NCI-H2107 (cell line): ENCODE results near the gene AP2M1.
"Not testable (repeated sequence)": the region's sequence is repeated elsewhere in the genome, so short reads cannot be mapped to it uniquely, and the experiment has no call there.

Experiments used
- DNase-seq: peaks from one replicate; lab custom pipeline; 2025; lab: John Stamatoyannopoulos, UW

The AP2M1 gene

GRCh38 chr3:184157206-184157605 is 17.4 kb upstream of the AP2M1 start:
- DNase-seq: no peak

GRCh38 chr3:184158404-184158803 is 16.3 kb upstream of the AP2M1 start:
- DNase-seq: no peak

- no peak for DNase-seq
These were observed 14.2 kb upstream of the AP2M1 start for GRCh38 chr3:184160456-184160855.

- not testable (repeated sequence) for DNase-seq
These were observed 12.0 kb upstream of the AP2M1 start for GRCh38 chr3:184162571-184163070.

- no peak for DNase-seq
These were observed 9.9 kb upstream of the AP2M1 start for GRCh38 chr3:184164648-184165330.

GRCh38 chr3:184165543-184165942 is 9.1 kb upstream of the AP2M1 start:
- DNase-seq: no peak

GRCh38 chr3:184166671-184167070 is 8.0 kb upstream of the AP2M1 start:
- no peak for DNase-seq

GRCh38 chr3:184167786-184168185 is 6.9 kb upstream of the AP2M1 start:
- no peak for DNase-seq

- DNase-seq: no peak
These were observed 6.1 kb upstream of the AP2M1 start for GRCh38 chr3:184168363-184169120.

- no peak for DNase-seq
These were observed 4.5 kb upstream of the AP2M1 start for GRCh38 chr3:184169896-184170875.

- no peak for DNase-seq
These were observed 3.1 kb upstream of the AP2M1 start for GRCh38 chr3:184171562-184171961.

- no peak for DNase-seq
These were observed 1.8 kb upstream of the AP2M1 start for GRCh38 chr3:184172681-184173373.

- DNase-seq: no peak
These were observed 1.3 kb upstream of the AP2M1 start for GRCh38 chr3:184173374-184173722.

- DNase-seq: no peak
These were observed 390 bp upstream of the AP2M1 start for GRCh38 chr3:184174284-184174645.

GRCh38 chr3:184175506-184175905 is 851 bp downstream of the AP2M1 start:
- no peak for DNase-seq

- DNase-seq: no peak
These were observed 1.3 kb downstream of the AP2M1 start for GRCh38 chr3:184175981-184176376.

GRCh38 chr3:184176377-184177330 is 2.0 kb downstream of the AP2M1 start:
- no peak for DNase-seq

- DNase-seq: no peak
These were observed 2.7 kb downstream of the AP2M1 start for GRCh38 chr3:184177331-184177731.

- no peak for DNase-seq
These were observed 3.2 kb downstream of the AP2M1 start for GRCh38 chr3:184177767-184178306.

- DNase-seq: no peak
These were observed 4.0 kb downstream of the AP2M1 start for GRCh38 chr3:184178521-184179138.
